Measurements from ENCODE around the gene CD109. TPM values are rescaled to one million over a fixed set of nuclear protein-coding genes. Genes with fewer than 3 reads are reported as not detected.

Gene CD109
- total RNA-seq, 1 experiment from 2014 or later: 8.7 TPM

DNA sequence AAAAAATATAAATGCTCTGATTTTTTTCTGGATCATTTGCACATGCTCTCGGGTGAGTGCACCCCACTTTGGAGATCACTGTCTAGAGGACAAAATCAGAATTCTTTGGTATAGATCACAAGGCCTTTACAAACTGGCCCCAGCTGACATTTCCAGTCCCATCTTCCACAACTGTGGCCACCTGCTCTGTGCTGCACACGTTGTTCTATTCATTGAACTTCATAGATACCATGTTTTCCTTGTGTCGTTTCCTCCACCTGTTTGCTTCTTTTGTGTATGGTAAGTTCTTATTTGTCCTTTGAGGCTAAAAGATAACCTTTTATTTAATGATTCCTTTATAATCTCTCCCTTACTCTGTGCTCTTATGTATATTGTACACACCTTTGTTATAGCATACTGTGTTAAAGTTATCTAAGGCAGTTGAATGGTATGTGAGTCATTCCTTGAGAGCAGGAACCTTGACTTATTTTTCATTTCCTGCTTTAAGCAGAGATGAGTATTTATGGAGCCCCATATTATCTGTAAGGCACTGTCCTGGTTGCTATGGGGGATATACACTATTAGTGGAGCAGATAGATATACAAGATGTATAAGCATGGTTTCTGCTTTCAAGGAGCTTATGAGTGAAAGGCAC, 30.2 kb upstream of the CD109 start:
- no peak overlapping the region for H3K27ac ChIP-seq (ENCODE audit: low read depth, low read length, poor library complexity, severe bottlenecking)
- H3K4me3 ChIP-seq (ENCODE audit: low read depth, low read length, poor library complexity, severe bottlenecking): no peak overlapping the region
- no peaks in the 10 kb centered on the region for H3K9me3 ChIP-seq (ENCODE audit: low read depth, low read length, poor library complexity, severe bottlenecking)
- peak; percentile 17 for DNase-seq (ENCODE audit: low spot score)
- H3K27me3 ChIP-seq (replicated peaks; ENCODE audit: insufficient read depth, low read depth, low read length, poor library complexity): no peaks in the 10 kb centered on the region
- POLR2A ChIA-PET (ENCODE audit: low non-redundant PET): no interaction called here
- CTCF ChIA-PET: no interaction called here
- intact Hi-C loops (cut with micrococcal nuclease; ENCODE audit: unreplicated experiment): no loop called here
- no TSS peak for BruUV-seq (replicated peaks)
- H3K4me1 ChIP-seq (ENCODE audit: insufficient read depth, low read length, poor library complexity, severe bottlenecking): no peaks in the 10 kb centered on the region
- H3K36me3 ChIP-seq (ENCODE audit: insufficient read depth, low read length, poor library complexity, severe bottlenecking): no peaks in the 10 kb centered on the region
- no peak for TF ChIP-seq EZH2 (IDR thresholded peaks at IDR 0.05; ENCODE audit: borderline replicate concordance, low read depth, low read length, poor library complexity, severe bottlenecking)
- TF ChIP-seq, protein P1, sequence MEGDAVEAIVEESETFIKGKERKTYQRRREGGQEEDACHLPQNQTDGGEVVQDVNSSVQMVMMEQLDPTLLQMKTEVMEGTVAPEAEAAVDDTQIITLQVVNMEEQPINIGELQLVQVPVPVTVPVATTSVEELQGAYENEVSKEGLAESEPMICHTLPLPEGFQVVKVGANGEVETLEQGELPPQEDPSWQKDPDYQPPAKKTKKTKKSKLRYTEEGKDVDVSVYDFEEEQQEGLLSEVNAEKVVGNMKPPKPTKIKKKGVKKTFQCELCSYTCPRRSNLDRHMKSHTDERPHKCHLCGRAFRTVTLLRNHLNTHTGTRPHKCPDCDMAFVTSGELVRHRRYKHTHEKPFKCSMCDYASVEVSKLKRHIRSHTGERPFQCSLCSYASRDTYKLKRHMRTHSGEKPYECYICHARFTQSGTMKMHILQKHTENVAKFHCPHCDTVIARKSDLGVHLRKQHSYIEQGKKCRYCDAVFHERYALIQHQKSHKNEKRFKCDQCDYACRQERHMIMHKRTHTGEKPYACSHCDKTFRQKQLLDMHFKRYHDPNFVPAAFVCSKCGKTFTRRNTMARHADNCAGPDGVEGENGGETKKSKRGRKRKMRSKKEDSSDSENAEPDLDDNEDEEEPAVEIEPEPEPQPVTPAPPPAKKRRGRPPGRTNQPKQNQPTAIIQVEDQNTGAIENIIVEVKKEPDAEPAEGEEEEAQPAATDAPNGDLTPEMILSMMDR (conservative IDR thresholded peaks at IDR 0.05; ENCODE audit: low read depth, low read length): no peak

DNA sequence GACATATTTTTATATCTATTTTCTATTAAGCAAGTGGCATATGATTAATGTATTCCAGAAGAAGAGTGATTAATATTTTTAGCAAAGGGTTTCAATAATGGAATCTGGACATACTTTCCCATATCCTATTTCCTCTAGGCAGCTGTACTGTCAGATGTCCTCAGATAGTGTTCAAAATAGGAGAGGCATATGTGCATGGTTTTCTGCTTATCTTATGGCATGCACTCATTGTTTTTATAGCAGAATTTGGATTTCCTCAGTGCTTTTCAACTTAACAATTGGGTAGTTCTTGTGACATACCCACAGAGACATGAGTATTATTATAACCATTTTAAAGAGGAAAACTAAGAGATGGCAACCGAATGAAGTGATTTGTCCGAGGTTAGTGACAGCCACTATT, 29.6 kb upstream of the CD109 start:
- intact Hi-C loops (cut with micrococcal nuclease; ENCODE audit: unreplicated experiment): no loop called here
- TF ChIP-seq, protein P1 (conservative IDR thresholded peaks at IDR 0.05; ENCODE audit: low read depth, low read length): no peak
- no peak for TF ChIP-seq EZH2 (IDR thresholded peaks at IDR 0.05; ENCODE audit: borderline replicate concordance, low read depth, low read length, poor library complexity, severe bottlenecking)
- Histone ChIP-seq H3K27ac (ENCODE audit: low read depth, low read length, poor library complexity, severe bottlenecking) (no peak overlapping the region), H3K9me3 (ENCODE audit: low read depth, low read length, poor library complexity, severe bottlenecking) (no peaks in the 10 kb centered on the region), H3K36me3 (ENCODE audit: insufficient read depth, low read length, poor library complexity, severe bottlenecking) (no peaks in the 10 kb centered on the region), H3K4me1 (ENCODE audit: insufficient read depth, low read length, poor library complexity, severe bottlenecking) (no peaks in the 10 kb centered on the region), H3K27me3 (replicated peaks; ENCODE audit: insufficient read depth, low read depth, low read length, poor library complexity) (no peaks in the 10 kb centered on the region), H3K4me3 (ENCODE audit: low read depth, low read length, poor library complexity, severe bottlenecking) (no peak overlapping the region)
- no TSS peak for BruUV-seq (replicated peaks)
- ChIA-PET POLR2A (ENCODE audit: low non-redundant PET) (no interaction called here), CTCF (no interaction called here)
- DNase-seq (ENCODE audit: low spot score): no peak

GRCh38 chr6:73667798-73668197, 28.2 kb upstream of the CD109 start:
- no peak for TF ChIP-seq EZH2 (IDR thresholded peaks at IDR 0.05; ENCODE audit: borderline replicate concordance, low read depth, low read length, poor library complexity, severe bottlenecking)
- TF ChIP-seq, protein P1 (conservative IDR thresholded peaks at IDR 0.05; ENCODE audit: low read depth, low read length): no peak
- H3K36me3 ChIP-seq (ENCODE audit: insufficient read depth, low read length, poor library complexity, severe bottlenecking): no peaks in the 10 kb centered on the region
- no peak for DNase-seq (ENCODE audit: low spot score)
- no peak overlapping the region for H3K27ac ChIP-seq (ENCODE audit: low read depth, low read length, poor library complexity, severe bottlenecking)
- no peak overlapping the region for H3K4me3 ChIP-seq (ENCODE audit: low read depth, low read length, poor library complexity, severe bottlenecking)
- no peaks in the 10 kb centered on the region for H3K4me1 ChIP-seq (ENCODE audit: insufficient read depth, low read length, poor library complexity, severe bottlenecking)
- ChIA-PET CTCF (no interaction called here), POLR2A (ENCODE audit: low non-redundant PET) (no interaction called here)
- intact Hi-C loops (cut with micrococcal nuclease; ENCODE audit: unreplicated experiment): no loop called here
- no peaks in the 10 kb centered on the region for H3K27me3 ChIP-seq (replicated peaks; ENCODE audit: insufficient read depth, low read depth, low read length, poor library complexity)
- no peaks in the 10 kb centered on the region for H3K9me3 ChIP-seq (ENCODE audit: low read depth, low read length, poor library complexity, severe bottlenecking)
- BruUV-seq (replicated peaks): no TSS peak

Data from A673 (cell line).